Measurements from ENCODE around the gene OR5D16. TPM values are rescaled to one million over a fixed set of nuclear protein-coding genes. Genes with fewer than 3 reads are reported as not detected.

Gene OR5D16
- total and polyA plus RNA-seq, 2 donors (not counting 1 experiment from before 2014, with no cell fraction given): not detected

- Histone ChIP-seq H3K27ac (ENCODE audit: low read length in 2 of 2) (no peak overlapping the region), H4K20me1 (ENCODE audit: control insufficient read depth, insufficient read depth, low read length, poor library complexity, severe bottlenecking) (no peaks in the 10 kb centered on the region), H3K27me3 (replicated peaks in 1 of 4; ENCODE audit: control extremely low read depth in 1 of 4, control insufficient read depth in 3 of 4, insufficient read depth in 4 of 4, low read length in 3 of 4) (no peaks in the 10 kb centered on the region), H3K4me3 (ENCODE audit: control extremely low read depth in 1 of 5, extremely low read depth in 1 of 5, insufficient read depth in 1 of 5, low read depth in 2 of 5, low read length in 4 of 5) (no peak overlapping the region), H3K79me2 (ENCODE audit: control insufficient read depth, insufficient read depth, low read length) (no peaks in the 10 kb centered on the region), H3K9me3 (ENCODE audit: control extremely low read depth in 1 of 3, control insufficient read depth in 2 of 3, insufficient read depth in 1 of 3, low read length in 2 of 3) (peaks cover 0 to 6% (median 1%) of the 10 kb centered on the region in 3 donors), H3K9ac (ENCODE audit: low read length) (no peak overlapping the region), H3K4me1 (ENCODE audit: control insufficient read depth in 2 of 2, insufficient read depth in 2 of 2, low read length in 2 of 2) (no peaks in the 10 kb centered on the region), H2AFZ (ENCODE audit: insufficient read depth, low read depth, low read length, poor library complexity, severe bottlenecking) (no peak overlapping the region), H3K4me2 (replicated peaks; ENCODE audit: low read depth, low read length, poor library complexity, severe bottlenecking) (no peak overlapping the region), H3K36me3 (replicated peaks in 1 of 2; ENCODE audit: control extremely low read depth in 1 of 2, control insufficient read depth in 1 of 2, extremely low read depth in 1 of 2, insufficient read depth in 2 of 2, low read length in 1 of 2) (no peaks in the 10 kb centered on the region)
- H3K27me3 Mint-ChIP-seq: no peaks in the 10 kb centered on the region
- ATAC-seq (ENCODE audit: low read depth): no peak
- TF ChIP-seq CTCF (IDR thresholded peaks at IDR 0.05) (no peak), EZH2 (IDR thresholded peaks at IDR 0.05; ENCODE audit: borderline replicate concordance, insufficient read depth, low read depth, low read length, poor library complexity, severe bottlenecking) (no peak)
- ChIA-PET POLR2A (no interaction called here), CTCF (no interaction called here)
- intact Hi-C loops (cut with micrococcal nuclease): no loop called here
- no peaks in the 10 kb centered on the region for H3K4me1 Mint-ChIP-seq
- no peak overlapping the region for H3K4me3 Mint-ChIP-seq
- DNase-seq: no peak
- no peak overlapping the region for H3K27ac Mint-ChIP-seq
- 80% methylated on average over 1 of the region's 2 CpGs for WGBS (ENCODE audit: insufficient coverage)
- H3K9me3 Mint-ChIP-seq (ENCODE audit: insufficient read depth): no peaks in the 10 kb centered on the region
Observed at GRCh38 chr11:55793321-55793720, 45.2 kb upstream of the OR5D16 start.

- H3K36me3 ChIP-seq (replicated peaks in 1 of 2; ENCODE audit: control extremely low read depth in 1 of 2, control insufficient read depth in 1 of 2, extremely low read depth in 1 of 2, insufficient read depth in 2 of 2, low read length in 1 of 2): no peaks in the 10 kb centered on the region
- DNase-seq (no peak), ATAC-seq (ENCODE audit: low read depth) (no peak)
- H3K4me1 ChIP-seq (ENCODE audit: control insufficient read depth in 2 of 2, insufficient read depth in 2 of 2, low read length in 2 of 2): no peaks in the 10 kb centered on the region
- no peaks in the 10 kb centered on the region for H3K79me2 ChIP-seq (ENCODE audit: control insufficient read depth, insufficient read depth, low read length)
- Mint-ChIP-seq H3K27me3 (no peaks in the 10 kb centered on the region), H3K4me3 (no peak within 1 kb of the TSS), H3K27ac (no peak within 1 kb of the TSS), H3K4me1 (no peaks in the 10 kb centered on the region), H3K9me3 (ENCODE audit: insufficient read depth) (no peaks in the 10 kb centered on the region)
- POLR2A ChIA-PET: no interaction called here
- H3K4me3 ChIP-seq (ENCODE audit: control extremely low read depth in 1 of 5, extremely low read depth in 1 of 5, insufficient read depth in 1 of 5, low read depth in 2 of 5, low read length in 4 of 5): no peak within 1 kb of the TSS
- intact Hi-C loops (cut with micrococcal nuclease): no loop called here
- no peak within 1 kb of the TSS for H3K27ac ChIP-seq (ENCODE audit: low read length in 2 of 2)
- CTCF ChIA-PET: no interaction called here
- no peak within 1 kb of the TSS for H2AFZ ChIP-seq (ENCODE audit: insufficient read depth, low read depth, low read length, poor library complexity, severe bottlenecking)
- TF ChIP-seq EZH2 (IDR thresholded peaks at IDR 0.05; ENCODE audit: borderline replicate concordance, insufficient read depth, low read depth, low read length, poor library complexity, severe bottlenecking): no peak
- TF ChIP-seq CTCF (IDR thresholded peaks at IDR 0.05): no peak
- H3K27me3 ChIP-seq (replicated peaks in 1 of 4; ENCODE audit: control extremely low read depth in 1 of 4, control insufficient read depth in 3 of 4, insufficient read depth in 4 of 4, low read length in 3 of 4): no peaks in the 10 kb centered on the region
- no peak within 1 kb of the TSS for H3K4me2 ChIP-seq (replicated peaks; ENCODE audit: low read depth, low read length, poor library complexity, severe bottlenecking)
- no peaks in the 10 kb centered on the region for H4K20me1 ChIP-seq (ENCODE audit: control insufficient read depth, insufficient read depth, low read length, poor library complexity, severe bottlenecking)
- no peak within 1 kb of the TSS for H3K9ac ChIP-seq (ENCODE audit: low read length)
- peaks cover 0 to 6% (median 0%) of the 10 kb centered on the region in 3 donors for H3K9me3 ChIP-seq (ENCODE audit: control extremely low read depth in 1 of 3, control insufficient read depth in 2 of 3, insufficient read depth in 1 of 3, low read length in 2 of 3)
Observed at GRCh38 chr11:55795256-55795655, 43.3 kb upstream of the OR5D16 start, which contains the start of gene OR5D14. Gene OR5D14 (plus strand): TSS chr11:55795556. CDS start chr11:55795556, 0 bp downstream.
